HCEC 1CT (cell line): ENCODE measurements around the gene ARHGAP32.
"Not testable (repeated sequence)": the region's sequence is repeated elsewhere in the genome, so short reads cannot be mapped to it uniquely, and the experiment has no call there.

Source experiments
- DNase-seq: peaks from one replicate; pipeline ENCODE4 v3.0.0-alpha.2; 2017

ARHGAP32 gene

GRCh38 chr11:129195682-129196081, 3.6 kb upstream of the ARHGAP32 start:
- no peak for DNase-seq

DNA sequence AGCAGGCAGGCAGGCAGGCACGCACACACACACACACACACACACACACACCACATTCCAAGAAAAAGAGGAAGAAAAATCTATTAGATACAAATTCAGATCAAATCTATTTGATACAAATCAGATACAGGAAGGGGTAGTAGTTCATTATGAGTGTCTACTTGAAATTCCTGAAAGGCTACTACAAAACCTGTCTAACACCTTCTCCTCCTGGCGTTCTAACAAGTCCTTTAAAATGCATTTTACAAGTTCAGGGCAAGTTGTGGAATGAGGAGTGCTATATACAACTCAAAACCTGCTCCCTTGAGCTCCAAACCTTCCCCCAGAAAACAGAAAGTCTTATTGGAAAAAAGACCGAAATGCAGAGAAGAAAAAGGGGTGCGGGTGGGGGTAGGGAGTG, 476 bp downstream of the ARHGAP32 start:
- no peak for DNase-seq

DNA sequence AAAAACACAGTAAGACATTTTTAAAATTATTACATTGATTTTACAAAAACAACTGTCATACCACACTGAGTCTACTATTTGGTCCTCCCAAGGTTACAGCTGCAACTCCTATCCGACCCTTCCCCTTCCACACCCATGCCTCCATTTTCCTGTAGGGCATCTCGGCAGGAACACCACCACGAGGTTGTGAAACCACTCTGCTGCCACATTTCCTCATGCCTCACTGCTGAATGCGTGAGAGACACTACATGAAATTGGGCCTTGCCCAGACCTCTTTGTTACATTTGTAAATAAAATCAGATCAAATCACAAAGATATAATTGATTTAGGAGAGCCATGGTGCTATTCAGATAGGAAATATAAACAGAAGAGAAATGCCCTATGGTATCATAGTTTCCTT, 2.0 kb downstream of the ARHGAP32 start:
- no peak for DNase-seq

DNA sequence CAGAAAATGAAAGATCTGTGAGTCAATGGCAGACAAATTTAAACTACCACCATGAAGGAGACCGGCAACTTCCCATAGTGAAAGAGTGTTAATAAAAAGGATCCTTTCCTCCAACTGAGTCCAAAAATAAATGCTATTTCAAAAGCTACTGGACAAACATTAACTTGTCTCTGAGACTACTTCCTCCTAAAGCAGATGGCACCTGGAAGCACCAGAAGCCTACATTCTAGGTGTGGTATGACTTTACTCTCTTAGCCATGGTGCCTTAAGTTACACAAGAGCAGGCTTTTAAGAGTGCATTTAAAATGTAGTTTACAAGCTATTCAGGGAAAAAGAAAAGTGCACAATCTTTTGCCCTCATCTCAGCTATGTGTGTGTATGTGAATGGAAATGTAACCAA, 2.5 kb downstream of the ARHGAP32 start:
- no peak for DNase-seq

DNA sequence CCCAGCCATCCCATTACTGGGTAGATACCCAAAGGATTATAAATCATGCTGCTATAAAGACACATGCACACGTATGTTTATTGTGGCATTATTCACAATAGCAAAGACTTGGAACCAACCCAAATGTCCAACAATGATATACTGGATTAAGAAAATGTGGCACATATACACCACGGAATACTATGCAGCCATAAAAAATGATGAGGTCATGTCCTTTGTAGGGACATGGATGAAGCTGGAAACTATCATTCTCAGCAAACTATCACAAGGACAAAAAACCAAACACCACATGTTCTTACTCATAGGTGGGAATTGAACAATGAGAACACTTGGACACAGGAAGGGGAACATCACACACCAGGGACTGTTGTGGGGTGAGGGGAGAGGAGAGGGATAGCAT, 7.0 kb downstream of the ARHGAP32 start:
- not testable (repeated sequence) for DNase-seq

DNA sequence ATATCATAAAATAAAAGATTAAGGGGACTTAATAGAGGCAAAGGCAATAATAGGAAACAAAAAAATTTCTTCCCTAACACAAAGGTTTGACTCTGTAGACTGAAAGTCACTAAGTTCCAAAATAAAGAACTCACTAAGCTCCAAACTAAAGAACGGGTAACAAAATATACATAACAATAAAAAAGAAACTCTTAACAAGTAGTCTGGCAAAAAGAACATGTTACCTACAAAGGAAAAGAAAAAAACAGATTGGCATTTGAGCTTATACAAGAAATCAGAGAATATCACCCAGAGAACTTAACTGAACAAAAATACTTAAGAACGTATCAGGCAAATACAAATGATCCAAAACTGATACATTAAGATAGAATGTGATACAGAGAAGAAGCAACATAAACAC, 7.5 kb downstream of the ARHGAP32 start:
- no peak for DNase-seq

GRCh38 chr11:129167315-129167714, 24.8 kb downstream of the ARHGAP32 start:
- DNase-seq = no peak

DNA sequence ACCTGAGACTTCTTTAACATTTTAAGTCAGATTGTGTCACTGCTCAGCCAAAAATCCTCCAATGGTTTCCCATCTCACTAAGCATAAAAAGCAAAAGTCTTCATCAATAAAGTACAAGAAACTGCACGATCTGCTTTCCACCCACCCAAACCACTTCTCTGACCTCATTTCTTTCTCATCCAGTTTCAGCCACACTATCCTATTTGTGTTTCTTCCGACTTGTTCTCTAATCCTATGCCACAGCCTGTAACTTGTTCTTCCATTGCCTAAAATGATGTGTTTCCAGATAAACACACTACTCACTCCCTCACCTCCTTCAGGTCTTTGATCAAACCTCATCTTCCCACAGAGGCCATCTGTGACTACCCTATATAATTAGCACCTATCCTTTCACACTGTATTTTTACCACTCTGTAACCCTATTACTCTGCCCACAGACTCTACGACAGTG, 28.4 kb downstream of the ARHGAP32 start:
- no peak for DNase-seq

DNA sequence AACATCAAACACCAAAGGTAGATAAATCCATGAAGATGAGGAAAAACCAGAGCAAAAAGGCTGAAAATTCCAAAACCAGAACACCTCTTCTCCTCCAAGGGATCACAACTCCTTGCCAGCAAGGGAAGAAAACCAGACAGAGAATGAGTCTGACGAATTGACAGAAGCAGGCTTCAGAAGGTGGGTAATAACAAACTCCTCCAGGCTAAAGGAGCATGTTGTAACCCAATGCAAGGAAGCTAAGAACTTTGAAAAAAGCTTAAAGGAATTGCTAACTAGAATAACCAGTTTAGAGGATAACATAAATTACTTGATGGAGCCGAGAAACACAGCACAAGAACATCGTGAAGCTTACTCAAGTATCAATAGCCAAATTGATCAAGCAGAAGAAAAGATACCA, 35.0 kb downstream of the ARHGAP32 start:
- DNase-seq = not testable (repeated sequence)

DNA sequence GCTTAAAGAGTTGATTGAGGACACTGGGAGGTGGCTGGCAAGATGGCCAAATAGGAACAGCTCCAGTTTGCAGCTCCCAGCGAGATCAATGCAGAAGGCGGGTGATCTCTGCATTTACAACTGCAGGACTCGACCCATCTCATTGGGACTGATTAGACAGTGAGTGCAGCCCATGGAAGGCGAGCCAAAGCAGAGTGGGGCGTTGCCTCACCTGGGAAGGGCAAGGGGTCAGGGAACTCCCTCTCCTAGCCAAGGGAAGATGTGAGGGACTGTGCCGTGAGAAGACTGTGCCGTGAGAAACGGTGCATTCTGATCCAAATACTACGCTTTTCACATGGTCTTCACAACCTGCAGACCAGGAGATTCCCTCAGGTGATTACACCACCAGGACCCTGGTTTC, 36.4 kb downstream of the ARHGAP32 start:
- DNase-seq = no peak

DNA sequence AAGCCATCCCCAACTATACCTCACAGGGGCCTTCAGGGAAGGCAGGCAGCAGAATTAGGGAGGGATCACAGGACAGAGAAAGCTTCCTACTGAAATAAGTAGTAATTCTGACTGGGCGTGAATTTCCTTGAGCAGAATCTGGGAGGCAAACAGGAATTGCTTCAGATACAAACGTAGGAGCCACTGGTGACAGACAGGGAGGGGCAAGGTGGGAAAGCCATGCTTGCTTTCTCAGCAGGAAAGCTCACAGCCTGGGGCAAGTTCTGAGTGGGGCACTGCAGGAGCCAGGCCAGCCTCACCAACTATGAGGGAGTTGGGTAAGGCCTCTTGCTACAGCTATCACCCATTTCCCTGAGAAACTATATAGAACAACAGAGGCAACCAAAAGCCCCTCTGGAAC, 43.6 kb downstream of the ARHGAP32 start:
- no peak for DNase-seq

DNA sequence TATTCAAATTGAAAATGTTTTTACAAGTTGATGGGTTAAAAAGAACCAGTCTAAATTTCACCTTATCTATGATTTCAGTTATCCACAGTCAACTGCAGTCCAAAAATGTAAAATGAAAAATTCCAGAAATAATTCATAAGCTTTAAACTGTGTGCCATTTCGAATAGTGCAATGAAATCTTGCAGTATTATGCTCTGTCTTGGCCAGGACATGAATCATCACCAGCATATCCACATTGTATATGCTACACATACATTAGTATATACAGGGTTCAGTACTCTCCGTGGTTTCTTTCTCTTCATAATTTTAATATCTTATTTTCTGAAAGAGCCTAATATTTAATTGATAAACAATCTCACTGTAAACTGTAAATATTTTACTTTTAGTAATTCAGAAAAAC, 45.9 kb downstream of the ARHGAP32 start:
- peak; percentile 55 for DNase-seq

DNA sequence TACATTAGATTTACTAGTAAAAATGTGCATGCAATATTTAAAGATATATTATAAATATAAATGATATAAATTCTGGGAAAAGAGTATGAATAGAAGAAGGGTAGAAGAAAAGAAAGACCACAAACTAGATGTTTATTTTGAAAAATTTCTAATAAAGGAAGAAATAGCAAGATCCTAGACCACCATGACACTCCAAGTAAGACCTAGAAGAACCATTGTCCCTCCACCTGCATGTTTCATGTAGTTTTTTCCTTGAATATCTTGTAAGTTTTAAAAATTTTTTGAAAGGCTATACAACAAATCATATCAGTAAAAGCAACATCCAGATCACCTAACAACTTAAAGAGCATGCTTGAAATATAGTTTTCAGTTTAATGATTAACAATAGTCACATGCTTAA, 46.8 kb downstream of the ARHGAP32 start:
- no peak for DNase-seq

- no peak for DNase-seq
These were observed 47.9 kb downstream of the ARHGAP32 start for GRCh38 chr11:129144256-129144655.

GRCh38 chr11:129143335-129143734, 48.8 kb downstream of the ARHGAP32 start:
- DNase-seq = peak; percentile 98

GRCh38 chr11:129141748-129142523, 50.2 kb downstream of the ARHGAP32 start:
- DNase-seq = no peak

DNA sequence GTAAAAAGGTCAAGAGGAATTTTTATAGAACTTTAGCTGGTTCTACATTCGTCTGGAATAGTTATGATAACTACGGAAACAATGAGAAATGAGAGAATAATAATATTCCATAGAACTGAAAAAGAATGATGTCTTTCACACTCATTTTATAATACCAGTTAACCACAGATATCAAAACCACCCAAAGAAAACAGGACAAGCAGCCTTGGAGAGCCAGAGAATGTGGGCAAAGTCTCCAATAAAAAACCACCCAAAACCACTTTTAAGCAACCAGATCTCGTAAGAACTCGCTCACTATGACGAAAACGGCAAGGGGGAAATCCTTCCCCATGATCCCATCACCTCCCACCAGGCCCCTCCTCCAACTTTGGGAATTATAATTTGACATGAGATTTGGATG, 60.8 kb downstream of the ARHGAP32 start:
- DNase-seq = no peak

GRCh38 chr11:129128881-129129620, 63.1 kb downstream of the ARHGAP32 start:
- DNase-seq = not testable (repeated sequence)

- no peak for DNase-seq
These were observed 73.1 kb downstream of the ARHGAP32 start for GRCh38 chr11:129119036-129119435.

DNA sequence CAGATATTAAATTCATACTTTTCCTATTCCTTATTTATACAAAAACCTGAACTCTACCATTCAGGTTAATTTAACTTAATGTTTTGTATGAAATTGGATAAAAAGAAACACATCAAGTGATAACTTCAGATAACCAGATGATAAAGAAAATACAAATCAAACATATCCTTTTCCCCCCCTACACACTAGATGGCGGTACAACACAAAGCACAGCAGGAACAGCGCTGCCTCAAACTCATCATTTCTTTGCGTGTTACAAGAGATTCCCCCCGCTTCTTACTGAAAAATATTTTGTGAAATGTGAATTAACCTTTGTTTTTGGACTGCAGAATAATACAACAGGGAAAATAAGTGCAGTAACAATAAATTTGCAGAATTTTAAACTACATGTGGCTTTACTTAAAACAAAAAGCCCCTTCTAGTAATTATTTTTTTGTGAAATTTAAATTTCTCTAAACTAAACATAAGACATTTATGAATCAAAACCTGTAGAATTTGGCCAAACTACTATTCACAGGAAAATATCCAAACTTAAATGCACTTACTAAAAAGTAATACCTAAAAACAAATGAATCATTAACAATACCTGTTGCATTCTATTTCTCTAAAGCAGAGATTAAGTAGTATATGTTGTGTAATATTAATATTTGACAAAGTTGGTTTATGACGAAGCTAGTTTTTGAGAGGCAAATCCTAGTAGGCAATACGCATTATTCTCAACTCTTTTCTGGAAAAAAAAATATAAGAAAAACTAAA, 74.4 kb downstream of the ARHGAP32 start:
- peak; percentile 67 for DNase-seq

GRCh38 chr11:129115652-129116586, 76.2 kb downstream of the ARHGAP32 start:
- DNase-seq = peak; percentile 72

- no peak for DNase-seq
These were observed 82.4 kb downstream of the ARHGAP32 start for GRCh38 chr11:129109701-129110100.
